Neutrophil (primary cell): ENCODE results near the gene CCDC73.
A peak's percentile ranks its signal among the peaks of the same experiment; 100 is the strongest.
"Not testable (repeated sequence)": the region's sequence is repeated elsewhere in the genome, so short reads cannot be mapped to it uniquely, and the experiment has no call there.

Experiments
- H3K27ac ChIP-seq: fragments of 200-600 bp; sonication (generic); 2 replicates; pipeline ENCODE4 v1.5.1; 2016; ENCODE audit warnings: mild to moderate bottlenecking, moderate library complexity
- H3K27me3 ChIP-seq: fragments of 200-600 bp; sonication (generic); 2 replicates; pipeline ENCODE4 v1.6.0; 2016; ENCODE audit warnings: mild to moderate bottlenecking
- H3K36me3 ChIP-seq: fragments of 200-600 bp; sonication (generic); 2 replicates; pipeline ENCODE4 v1.5.1; 2017
- H3K4me1 ChIP-seq, 2 experiments: fragments of 200-600 bp in 1 of 2; sonication (generic) in 1 of 2; 1 replicate in 1 of 2; 2 replicates in 1 of 2; pipeline versions ENCODE4 v1.5.1 to v1.6.1; 2013 to 2016; ENCODE audit warnings: low read depth in 1 of 2, low read length in 1 of 2, mild to moderate bottlenecking in 1 of 2, moderate library complexity in 1 of 2; ENCODE audit not compliant: control insufficient read depth in 1 of 2, insufficient read depth in 1 of 2
- H3K4me3 ChIP-seq, 2 experiments: fragments of 200-600 bp in 1 of 2; sonication (generic) in 1 of 2; 1 replicate in 1 of 2; 2 replicates in 1 of 2; pipeline ENCODE4 v1.5.1; 2013 to 2016; ENCODE audit warnings: low read depth in 1 of 2, low read length in 1 of 2, mild to moderate bottlenecking in 1 of 2, moderate library complexity in 1 of 2
- H3K9me3 ChIP-seq: fragments of 200-600 bp; sonication (generic); 2 replicates; pipeline ENCODE4 v1.5.1; 2016
- CTCF ChIP-seq: fragments of 200-600 bp; sonication (generic); IDR thresholded peaks from 2 replicates; pipeline ENCODE4 v1.5.1; 2016; ENCODE audit warnings: antibody characterized with exemption

CCDC73 gene

DNA sequence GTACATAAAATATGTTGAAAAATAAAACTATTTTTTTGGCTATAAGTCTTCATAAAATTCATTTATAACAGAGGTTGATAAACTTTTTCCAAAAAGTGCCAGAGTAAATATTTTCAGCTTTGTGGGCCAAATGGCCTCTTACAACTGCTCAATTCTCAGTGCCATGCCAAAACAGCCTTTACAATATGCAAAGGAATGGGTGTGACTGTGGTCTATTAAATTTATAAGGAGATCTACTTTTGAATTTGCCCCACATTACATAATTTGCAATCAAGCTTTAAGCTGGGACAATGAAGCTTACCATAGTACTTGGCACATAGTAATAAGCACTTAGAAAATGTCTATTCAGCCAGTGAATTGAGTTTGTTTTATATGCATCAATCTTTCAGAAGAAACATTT is 188.2 kb downstream of the CCDC73 start:
- Histone ChIP-seq H3K36me3 (peaks cover 40% of the 10 kb centered on the region), H3K4me3 (no peak overlapping the region), H3K9me3 (no peaks in the 10 kb centered on the region), H3K4me1 (no peaks in the 10 kb centered on the region), H3K27me3 (no peaks in the 10 kb centered on the region), H3K27ac (no peak overlapping the region)
- TF ChIP-seq CTCF = no peak

GRCh38 chr11:32602657-32603415 is 191.6 kb downstream of the CCDC73 start:
- H3K36me3 ChIP-seq = peaks cover 52% of the 10 kb centered on the region

GRCh38 chr11:32597921-32598320 is 196.5 kb downstream of the CCDC73 start:
- Histone ChIP-seq H3K9me3 (no peaks in the 10 kb centered on the region), H3K27ac (no peak overlapping the region), H3K36me3 (peaks cover 75% of the 10 kb centered on the region), H3K4me3 (no peak overlapping the region), H3K27me3 (no peaks in the 10 kb centered on the region), H3K4me1 (no peaks in the 10 kb centered on the region)
- TF ChIP-seq CTCF = no peak

More at GRCh38 chr11:32602657-32603415, 191.6 kb downstream of the CCDC73 start:
- Histone ChIP-seq H3K9me3 (no peaks in the 10 kb centered on the region), H3K27ac (peak overlapping the region; percentile 1), H3K4me3 (no peak overlapping the region), H3K27me3 (no peaks in the 10 kb centered on the region), H3K4me1 (no peaks in the 10 kb centered on the region)
- TF ChIP-seq CTCF = no peak

DNA sequence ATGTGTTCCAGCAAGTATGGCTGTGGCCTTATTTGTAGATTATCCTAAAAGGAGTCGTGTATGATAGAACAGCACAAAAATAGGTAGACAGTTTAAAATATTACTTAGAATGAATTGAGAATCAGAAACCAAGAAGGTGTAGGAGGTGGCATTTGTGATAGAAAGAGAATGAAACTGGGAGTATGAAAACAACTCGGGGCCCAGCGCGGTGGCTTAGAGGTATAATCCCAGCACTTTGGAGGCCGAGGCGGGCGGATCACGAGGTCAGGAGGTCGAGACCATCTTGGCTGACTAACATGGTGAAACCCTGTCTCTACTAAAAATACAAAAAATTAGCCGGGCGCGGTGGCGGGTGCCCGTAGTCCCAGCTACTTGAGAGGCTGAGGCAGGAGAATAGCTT is 198.3 kb downstream of the CCDC73 start:
- peaks cover 74% of the 10 kb centered on the region for H3K36me3 ChIP-seq
- H3K4me3 ChIP-seq, H3K4me1 ChIP-seq, H3K27me3 ChIP-seq, H3K27ac ChIP-seq, H3K9me3 ChIP-seq: not testable (repeated sequence)

- Histone ChIP-seq H3K27ac (no peak overlapping the region), H3K36me3 (peaks cover 87% of the 10 kb centered on the region), H3K9me3 (no peaks in the 10 kb centered on the region)
Measured at GRCh38 chr11:32594272-32594671, 200.2 kb downstream of the CCDC73 start.

More at GRCh38 chr11:32594272-32594671, 200.2 kb downstream of the CCDC73 start:
- TF ChIP-seq CTCF = no peak
- Histone ChIP-seq H3K27me3 (no peaks in the 10 kb centered on the region), H3K4me3 (no peak overlapping the region), H3K4me1 (peaks cover 0 to 8% of the 10 kb centered on the region in 2 experiments)
